GM12801 (cell line): ENCODE measurements around the gene CDCA3.

Experiments
- TF ChIP-seq, protein P1 (sequence below): IDR thresholded peaks from one replicate; pipeline ENCODE4 v1.5.1; 2011; ENCODE audit warnings: control low read depth; ENCODE audit not compliant: insufficient read length; ENCODE audit errors: extremely low read depth

The CDCA3 gene

DNA sequence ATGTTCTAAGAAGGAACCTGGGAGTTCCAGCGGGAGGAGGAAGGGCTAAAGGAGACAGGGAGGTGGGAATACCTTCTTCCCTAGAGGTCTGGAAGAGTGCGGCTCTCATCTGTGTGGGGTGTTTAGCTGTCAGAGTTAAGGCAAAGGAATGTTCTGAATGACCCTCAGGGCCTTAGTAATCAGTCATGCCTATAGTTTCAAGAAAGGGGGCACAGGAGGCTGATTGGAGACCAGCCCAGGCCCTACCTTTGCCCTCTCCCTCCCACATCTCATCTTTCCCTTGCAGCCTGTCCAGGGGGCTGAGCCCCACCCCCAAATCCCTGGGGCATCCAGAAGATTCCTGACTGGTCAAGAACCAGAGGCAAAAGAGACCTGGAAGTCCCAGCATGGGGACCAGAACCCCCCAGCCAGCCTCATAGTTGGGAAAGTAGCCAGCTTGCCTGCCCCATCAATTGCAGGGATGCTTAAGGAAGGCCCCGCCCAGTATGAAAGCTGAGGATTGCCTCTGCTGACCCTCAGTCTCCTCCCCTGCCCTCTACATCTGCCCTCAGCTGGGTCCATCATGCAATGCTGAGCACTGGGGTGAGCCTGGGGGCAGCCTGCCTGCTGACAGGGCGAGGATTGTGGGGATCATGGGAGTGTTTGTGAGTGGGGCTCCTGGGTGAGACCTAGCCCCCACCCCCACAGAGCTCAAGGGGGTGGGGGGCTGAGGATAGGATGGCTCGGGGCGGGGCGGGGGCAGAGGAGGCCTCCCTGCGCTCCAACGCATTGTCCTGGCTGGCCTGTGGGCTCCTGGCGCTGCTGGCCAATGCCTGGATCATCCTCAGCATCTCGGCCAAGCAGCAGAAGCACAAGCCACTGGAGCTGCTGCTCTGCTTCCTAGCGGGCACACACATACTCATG is 27.7 kb downstream of the CDCA3 start:
- TF ChIP-seq, protein P1, sequence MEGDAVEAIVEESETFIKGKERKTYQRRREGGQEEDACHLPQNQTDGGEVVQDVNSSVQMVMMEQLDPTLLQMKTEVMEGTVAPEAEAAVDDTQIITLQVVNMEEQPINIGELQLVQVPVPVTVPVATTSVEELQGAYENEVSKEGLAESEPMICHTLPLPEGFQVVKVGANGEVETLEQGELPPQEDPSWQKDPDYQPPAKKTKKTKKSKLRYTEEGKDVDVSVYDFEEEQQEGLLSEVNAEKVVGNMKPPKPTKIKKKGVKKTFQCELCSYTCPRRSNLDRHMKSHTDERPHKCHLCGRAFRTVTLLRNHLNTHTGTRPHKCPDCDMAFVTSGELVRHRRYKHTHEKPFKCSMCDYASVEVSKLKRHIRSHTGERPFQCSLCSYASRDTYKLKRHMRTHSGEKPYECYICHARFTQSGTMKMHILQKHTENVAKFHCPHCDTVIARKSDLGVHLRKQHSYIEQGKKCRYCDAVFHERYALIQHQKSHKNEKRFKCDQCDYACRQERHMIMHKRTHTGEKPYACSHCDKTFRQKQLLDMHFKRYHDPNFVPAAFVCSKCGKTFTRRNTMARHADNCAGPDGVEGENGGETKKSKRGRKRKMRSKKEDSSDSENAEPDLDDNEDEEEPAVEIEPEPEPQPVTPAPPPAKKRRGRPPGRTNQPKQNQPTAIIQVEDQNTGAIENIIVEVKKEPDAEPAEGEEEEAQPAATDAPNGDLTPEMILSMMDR, result no peak

DNA sequence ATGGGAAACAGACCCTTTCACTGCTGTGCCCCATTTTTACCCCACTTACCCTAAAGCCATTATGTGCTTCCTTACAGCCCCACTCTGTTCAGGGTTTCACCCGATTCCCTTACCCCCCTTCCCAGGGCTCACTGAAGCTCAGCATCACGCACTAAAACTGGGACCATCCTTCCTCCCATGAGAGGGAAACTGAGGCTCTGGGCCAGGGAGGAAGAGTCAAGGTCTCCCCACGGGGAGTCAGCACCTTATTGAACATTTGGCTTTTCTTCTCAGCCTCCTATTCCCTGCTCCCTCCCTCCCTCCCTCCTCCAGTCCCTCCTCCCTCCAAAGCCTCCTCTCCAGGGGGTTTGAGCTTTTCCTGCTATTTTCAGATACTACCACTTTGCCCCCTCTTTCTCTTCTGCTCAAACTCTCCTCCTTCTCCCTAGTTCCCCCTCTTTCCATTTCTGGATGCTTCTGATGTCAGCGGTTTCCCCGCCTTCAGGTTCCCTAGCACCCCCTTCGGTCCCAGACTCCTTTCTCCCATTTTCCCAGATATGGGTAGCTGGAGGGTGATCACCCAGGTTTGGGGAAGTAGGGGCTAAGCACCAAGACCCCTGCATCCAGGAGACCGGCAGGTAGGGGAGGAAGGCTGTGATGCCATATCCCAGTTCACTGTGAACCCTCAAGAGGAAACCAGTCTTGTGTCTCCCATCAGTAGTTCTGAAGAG is 28.5 kb downstream of the CDCA3 start:
- TF ChIP-seq, protein P1, result no peak

DNA sequence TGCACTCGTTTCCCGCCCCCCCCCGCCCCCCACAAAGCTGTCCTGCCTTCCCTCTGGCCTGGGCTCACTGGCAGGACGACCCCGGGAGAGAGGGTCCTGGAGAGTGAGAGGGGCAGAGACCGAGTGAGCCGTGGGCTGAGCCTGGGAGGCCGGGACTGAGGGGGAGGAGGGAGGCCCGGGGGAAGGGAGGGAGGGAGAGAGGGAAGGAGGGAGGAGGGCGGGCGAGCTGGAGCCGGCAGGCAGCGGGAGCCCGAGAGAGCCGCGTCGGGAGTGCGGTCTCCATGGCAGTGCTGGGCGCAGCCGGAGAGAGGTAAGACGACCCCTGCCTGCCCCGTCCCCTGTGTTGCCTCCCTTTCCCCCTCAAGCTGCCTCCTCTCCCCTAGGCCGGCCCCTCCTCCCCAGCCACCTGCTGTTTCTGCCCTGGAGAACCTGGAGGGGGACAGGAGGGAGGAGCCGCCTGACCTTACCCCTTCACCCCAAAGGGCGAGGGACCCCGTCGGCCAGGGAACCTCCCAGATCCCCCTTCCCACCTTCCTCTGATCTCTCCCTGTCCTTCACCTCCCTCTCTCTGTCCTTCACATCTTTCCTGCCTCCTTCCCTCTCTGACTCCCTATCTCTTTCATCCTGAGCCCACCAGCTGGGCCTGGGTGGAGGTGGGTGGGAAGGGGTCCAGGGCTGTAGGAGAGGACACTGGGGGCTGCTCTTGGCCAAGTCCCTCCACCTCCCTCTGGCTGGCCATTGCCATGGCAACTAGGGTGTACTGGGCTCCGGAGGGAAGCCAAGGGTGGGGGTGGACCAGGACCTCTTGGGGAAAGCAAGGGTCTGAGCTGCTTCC is 29.3 kb downstream of the CDCA3 start, which contains the start of gene GPR162:
TSS of gene GPR162 (plus strand) at position 231 of the 835 bp plus-strand sequence. CDS start 2,078 bp downstream, outside the sequence.
- TF ChIP-seq, protein P1, result no peak

DNA sequence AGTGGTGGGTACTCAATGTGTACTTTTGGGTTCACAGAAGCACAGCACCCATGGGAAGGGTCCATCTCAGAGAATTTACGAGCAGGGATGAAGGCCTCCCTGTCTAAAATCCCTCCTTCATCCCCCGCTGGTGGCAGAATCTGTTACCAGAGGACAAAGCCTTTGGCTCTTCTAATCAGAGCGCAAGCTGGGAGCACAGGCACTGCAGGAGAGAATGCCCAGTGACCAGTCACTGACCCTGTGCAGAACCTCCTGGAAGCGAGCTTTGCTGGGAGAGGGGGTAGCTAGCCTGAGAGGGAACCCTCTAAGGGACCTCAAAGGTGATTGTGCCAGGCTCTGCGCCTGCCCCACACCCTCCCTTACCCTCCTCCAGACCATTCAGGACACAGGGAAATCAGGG is 30.9 kb downstream of the CDCA3 start:
- TF ChIP-seq, protein P1, result no peak

DNA sequence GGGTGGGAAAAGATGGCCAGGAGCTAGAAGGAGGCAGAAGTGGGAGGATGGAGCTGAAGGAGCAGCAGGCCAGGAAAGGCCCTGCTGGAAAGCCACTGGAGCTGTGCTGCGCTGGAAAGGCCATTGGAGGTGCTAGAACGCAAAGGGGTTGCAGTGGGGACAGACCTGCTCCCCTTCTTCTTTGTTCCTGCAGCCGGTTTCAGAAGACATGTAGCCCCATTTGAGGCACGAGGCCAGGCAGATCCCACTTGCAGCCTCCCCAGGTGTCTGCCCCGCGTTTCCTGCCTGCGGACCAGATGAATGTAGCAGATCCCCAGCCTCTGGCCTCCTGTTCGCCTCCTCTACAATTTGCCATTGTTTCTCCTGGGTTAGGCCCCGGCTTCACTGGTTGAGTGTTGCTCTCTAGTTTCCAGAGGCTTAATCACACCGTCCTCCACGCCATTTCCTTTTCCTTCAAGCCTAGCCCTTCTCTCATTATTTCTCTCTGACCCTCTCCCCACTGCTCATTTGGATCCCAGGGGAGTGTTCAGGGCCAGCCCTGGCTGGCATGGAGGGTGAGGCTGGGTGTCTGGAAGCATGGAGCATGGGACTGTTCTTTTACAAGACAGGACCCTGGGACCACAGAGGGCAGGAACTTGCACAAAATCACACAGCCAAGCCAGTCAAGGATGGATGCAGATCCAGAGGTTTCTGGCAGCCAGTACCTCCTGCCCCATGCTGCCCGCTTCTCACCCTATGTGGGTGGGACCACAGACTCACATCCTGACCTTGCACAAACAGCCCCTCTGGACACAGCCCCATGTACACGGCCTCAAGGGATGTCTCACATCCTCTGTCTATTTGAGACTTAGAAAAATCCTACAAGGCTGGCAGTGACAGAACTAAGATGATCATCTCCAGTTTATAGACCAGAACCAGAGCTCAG is 31.7 kb downstream of the CDCA3 start:
- TF ChIP-seq, protein P1, result no peak

DNA sequence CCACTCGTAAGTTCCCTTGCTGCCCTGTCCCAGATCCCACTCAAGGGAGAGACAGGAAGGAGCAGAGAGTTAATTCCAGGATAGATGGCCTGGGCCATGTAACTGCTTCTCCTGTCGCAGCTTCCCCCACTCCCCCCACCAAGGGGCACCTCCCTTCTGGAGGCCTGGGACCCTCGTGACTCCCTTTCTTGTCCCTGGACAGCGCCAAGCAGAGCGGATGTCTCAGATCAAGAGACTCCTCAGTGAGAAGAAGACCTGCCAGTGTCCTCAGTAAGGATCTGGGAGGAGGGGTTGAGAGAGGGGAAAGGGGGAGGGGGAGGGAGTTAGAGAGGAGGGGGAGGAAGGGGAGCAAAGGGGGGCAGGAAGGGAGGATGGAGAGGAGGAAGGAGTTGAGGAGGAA is 32.4 kb downstream of the CDCA3 start:
- TF ChIP-seq, protein P1, result no peak
